HG02973 (cell line): ENCODE results near the gene ADCK1.
"Not testable (repeated sequence)": the region's sequence is repeated elsewhere in the genome, so short reads cannot be mapped to it uniquely, and the experiment has no call there.

Experiments used
- ATAC-seq: cut with Tn5 transposase; IDR thresholded peaks from one replicate; pipeline ENCODE4 v1.9.1; 2021; ENCODE audit warnings: moderate library complexity; ENCODE audit not compliant: unreplicated experiment

Gene ADCK1

GRCh38 chr14:77892890-77893484 is 93.1 kb downstream of the ADCK1 start:
- no peak for ATAC-seq

GRCh38 chr14:77897374-77897773 is 97.5 kb downstream of the ADCK1 start:
- no peak for ATAC-seq

GRCh38 chr14:77902811-77903210 is 102.9 kb downstream of the ADCK1 start:
- no peak for ATAC-seq

GRCh38 chr14:77903221-77903620 is 103.3 kb downstream of the ADCK1 start:
- no peak for ATAC-seq

- ATAC-seq = no peak
Measured at GRCh38 chr14:77903937-77904617, 104.2 kb downstream of the ADCK1 start.

GRCh38 chr14:77906446-77906845 is 106.5 kb downstream of the ADCK1 start:
- no peak for ATAC-seq

GRCh38 chr14:77908847-77909246 is 108.9 kb downstream of the ADCK1 start:
- ATAC-seq = no peak

- no peak for ATAC-seq
Measured at GRCh38 chr14:77909911-77910310, 110.0 kb downstream of the ADCK1 start.

- no peak for ATAC-seq
Measured at GRCh38 chr14:77910506-77910905, 110.6 kb downstream of the ADCK1 start.

- ATAC-seq = no peak
Measured at GRCh38 chr14:77911356-77911755, 111.4 kb downstream of the ADCK1 start.

GRCh38 chr14:77912754-77913556 is 113.0 kb downstream of the ADCK1 start:
- ATAC-seq = no peak

GRCh38 chr14:77914073-77914721 is 114.3 kb downstream of the ADCK1 start:
- ATAC-seq = no peak

- not testable (repeated sequence) for ATAC-seq
Measured at GRCh38 chr14:77915390-77915789, 115.5 kb downstream of the ADCK1 start.

GRCh38 chr14:77917491-77918201 is 117.7 kb downstream of the ADCK1 start:
- no peak for ATAC-seq

GRCh38 chr14:77918448-77918847 is 118.5 kb downstream of the ADCK1 start:
- no peak for ATAC-seq

- no peak for ATAC-seq
Measured at GRCh38 chr14:77920312-77920711, 120.4 kb downstream of the ADCK1 start.

GRCh38 chr14:77921818-77922217 is 121.9 kb downstream of the ADCK1 start:
- no peak for ATAC-seq

- ATAC-seq = no peak
Measured at GRCh38 chr14:77923131-77923936, 123.4 kb downstream of the ADCK1 start.

GRCh38 chr14:77924141-77924948 is 124.4 kb downstream of the ADCK1 start:
- no peak for ATAC-seq
